Measurements from ENCODE around the gene FAM3A. TPM values are rescaled to one million over a fixed set of nuclear protein-coding genes. Genes with fewer than 3 reads are reported as not detected.
A peak's percentile ranks its signal among the peaks of the same experiment; 100 is the strongest.

FAM3A gene
- total and polyA plus RNA-seq, 2 of the 4 experiments (the other 2 are of a cell fraction), result 14.0 to 47.2 TPM

DNA sequence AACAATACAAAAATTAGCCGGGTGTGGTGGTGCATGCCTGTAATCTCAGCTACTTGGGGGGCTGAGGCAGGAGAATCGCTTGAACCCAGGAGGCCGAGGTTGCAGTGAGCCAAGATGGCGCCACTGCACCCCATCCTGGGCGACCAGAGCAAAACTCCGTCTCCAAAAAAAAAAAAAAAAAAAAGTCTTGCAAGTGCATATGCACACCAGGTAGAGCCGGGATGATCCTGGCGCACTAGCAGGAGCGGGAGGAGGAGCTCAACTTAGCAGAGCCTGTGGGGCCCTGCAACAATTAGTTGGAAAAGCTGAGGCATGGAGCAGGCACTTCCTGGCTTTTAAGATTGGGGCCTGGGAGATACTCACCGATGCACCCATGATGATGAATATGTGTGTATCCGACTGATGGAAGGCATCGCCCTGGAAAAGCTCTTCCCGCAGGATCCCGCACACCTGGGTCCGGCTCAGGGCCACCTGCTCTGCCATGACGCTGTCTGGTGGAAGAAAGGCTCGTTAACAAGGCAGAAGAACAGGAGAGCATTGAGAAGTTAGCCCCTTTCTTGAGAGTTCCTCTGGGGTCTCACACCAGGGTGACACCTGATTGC is 29.7 kb upstream of the FAM3A start:
- DNase-seq (no peak), ATAC-seq (ENCODE audit: low read depth) (no peak)
- Histone ChIP-seq H3K9me1 (ENCODE audit: insufficient read depth, low read length) (peaks cover 18% of the 10 kb centered on the region), H2BK120ac (ENCODE audit: low read depth, low read length) (no peak overlapping the region), H3K36me3 (ENCODE audit: control insufficient read depth, insufficient read depth, low read length) (peaks cover 32% of the 10 kb centered on the region), H3K14ac (replicated peaks; ENCODE audit: low read depth, low read length) (peak overlapping the region; percentile 64), H3K9ac (ENCODE audit: low read depth, low read length) (peak overlapping the region; percentile 97), H3K23ac (ENCODE audit: low read depth, low read length) (peak overlapping the region; percentile 48), H3K18ac (ENCODE audit: low read depth, low read length) (no peak overlapping the region), H4K20me1 (ENCODE audit: insufficient read depth, low read length) (peaks cover 13% of the 10 kb centered on the region; the same call in 1 of the 2 replicates), H3K4me1 (ENCODE audit: control insufficient read depth, insufficient read depth, low read length) (peaks cover 23% of the 10 kb centered on the region), H3K27ac (ENCODE audit: insufficient read depth, low read length) (peak overlapping the region; percentile 93), H3K4me2 (ENCODE audit: low read depth, low read length) (peak overlapping the region; percentile 90), H4K91ac (ENCODE audit: insufficient read depth, low read depth, low read length) (no peak overlapping the region), H2BK15ac (ENCODE audit: low read depth, low read length) (no peak overlapping the region), H3K4ac (ENCODE audit: low read depth, low read length) (peak overlapping the region; percentile 77), H4K8ac (ENCODE audit: low read depth in 2 of 2, low read length in 2 of 2) (no peak overlapping the region), H3K56ac (ENCODE audit: extremely low read depth, insufficient read depth, low read length) (no peak overlapping the region), H4K5ac (ENCODE audit: low read depth, low read length) (no peak overlapping the region), H2BK5ac (ENCODE audit: low read depth, low read length, poor library complexity, severe bottlenecking) (no peak overlapping the region), H3K27me3 (ENCODE audit: control insufficient read depth, insufficient read depth, low read length) (no peaks in the 10 kb centered on the region), H3K79me1 (ENCODE audit: low read depth in 1 of 2, low read length in 2 of 2) (peaks cover 8 to 58% of the 10 kb centered on the region in 2 experiments; a peak in 3 of 4 replicates), H2AK5ac (ENCODE audit: low read depth, low read length) (no peak overlapping the region), H2AK9ac (replicated peaks; ENCODE audit: low read depth, low read length, poor library complexity) (no peak overlapping the region), H3K9me3 (ENCODE audit: control insufficient read depth, insufficient read depth, low read length) (no peaks in the 10 kb centered on the region), H2AFZ (replicated peaks; ENCODE audit: low read length, poor library complexity) (no peak overlapping the region), H3K4me3 (ENCODE audit: insufficient read depth, low read depth, low read length) (peak overlapping the region; percentile 95), H2BK20ac (ENCODE audit: low read depth, low read length) (no peak overlapping the region; the same call in 1 of the 2 replicates)
- no TSS peak for BruUV-seq (replicated peaks)
- WGBS, 2 experiments (ENCODE audit: extremely low coverage in 2 of 2, insufficient read length in 1 of 2), result 89% methylated on average over 5 of the region's 17 CpGs; no CpG with 5 or more reads in 1 of the 2 experiments
- ChIA-PET CTCF (interaction anchor here (0.8 kb wide), 1 partner anchor 8 kb away, joined by 3 read pairs; no protein-coding TSS in a partner anchor), POLR2A (ENCODE audit: unreplicated experiment) (interaction anchor here (0.6 to 1.2 kb wide), 3 partner anchors 144 to 230 kb away, joined by 4 to 7 read pairs (median 5); partner anchors contain the start of gene FLNA)
- dilution Hi-C loops (cut with HindIII; ENCODE audit: low sequenced_read_pairs, unreplicated experiment) (no loop called here), intact Hi-C loops (cut with micrococcal nuclease) (loop anchor here (2.0 kb wide), 2 partner anchors 29 to 55 kb away; partner anchors contain the start of genes FAM3A and SLC10A3), in situ Hi-C loops (cut with MboI; ENCODE audit: low sequenced_read_pairs) (loop anchor here (25.0 kb wide), 1 partner anchor 1583 kb away; no protein-coding TSS in a partner anchor)
- TF ChIP-seq CEBPB (IDR thresholded peaks at IDR 0.05; ENCODE audit: low read depth, low read length) (no peak), USF2 (IDR thresholded peaks at IDR 0.05; ENCODE audit: low read depth, low read length) (no peak), NFE2L2 (IDR thresholded peaks at IDR 0.05; ENCODE audit: low read depth, low read length) (no peak), RFX5 (IDR thresholded peaks at IDR 0.05; ENCODE audit: low read depth, low read length) (no peak), CTCF (conservative IDR thresholded peaks at IDR 0.05; ENCODE audit: low read depth, low read length) (no peak), CHD1 (IDR thresholded peaks at IDR 0.05; ENCODE audit: low read depth, low read length) (no peak), SMC3 (IDR thresholded peaks at IDR 0.05; ENCODE audit: low read depth, low read length) (no peak), RAD21 (IDR thresholded peaks at IDR 0.05; ENCODE audit: low read length) (no peak), RCOR1 (IDR thresholded peaks at IDR 0.05; ENCODE audit: insufficient replicate concordance, low read length) (no peak)
